HepG2 (cell line): Measurements from ENCODE around the gene CLEC19A.

Experiments
- BCLAF1 ChIP-seq: fragments of 450-650 bp; IDR thresholded peaks from 2 replicates; pipeline ENCODE4 v1.6.1; 2017; ENCODE audit warnings: mild to moderate bottlenecking
- CCAR2 ChIP-seq: fragments of 200-400 bp; formaldehyde crosslinking; optimal IDR thresholded peaks from 2 replicates; pipeline ENCODE3; 2018; ENCODE audit warnings: low read depth, mild to moderate bottlenecking, low read length, moderate library complexity
- DPF2 ChIP-seq: sonication (generic); formaldehyde crosslinking; IDR thresholded peaks from 2 replicates; pipeline ENCODE4 v1.4.0; 2020; ENCODE audit warnings: mild to moderate bottlenecking, low read depth, missing genetic modification reagents, borderline replicate concordance
- JUN ChIP-seq: sonication (generic); formaldehyde crosslinking; IDR thresholded peaks from 2 replicates; pipeline ENCODE4 v1.4.0; 2020; ENCODE audit warnings: mild to moderate bottlenecking, missing genetic modification reagents
- MAFK ChIP-seq, 2 experiments: IDR thresholded peaks in 1 of 2; conservative IDR thresholded peaks in 1 of 2; 2 replicates each; pipeline ENCODE4 v1.6.1; 2011; ENCODE audit warnings: improper control_type of control experiment in 2 of 2, low read length in 2 of 2
- POLR2AphosphoS5 ChIP-seq: IDR thresholded peaks from 2 replicates; pipeline ENCODE4 v1.6.1; 2012; ENCODE audit warnings: low read depth, low read length
- RFX3 ChIP-seq: IDR thresholded peaks from 2 replicates; pipeline ENCODE4 v1.6.1; 2016; ENCODE audit warnings: missing biosample characterization, missing genetic modification reagents
- ZNF24 ChIP-seq: fragments of 450-650 bp; IDR thresholded peaks from 2 replicates; pipeline ENCODE4 v1.6.1; 2017; ENCODE audit warnings: antibody characterized with exemption, mild to moderate bottlenecking
- TF ChIP-seq, protein P1 (sequence below): sonication (generic); formaldehyde crosslinking; IDR thresholded peaks from 2 replicates; pipeline ENCODE4 v1.4.0; 2020; ENCODE audit warnings: mild to moderate bottlenecking, missing genetic modification reagents
- TF ChIP-seq, protein P2 (sequence below): sonication (generic); formaldehyde crosslinking; IDR thresholded peaks from 2 replicates; pipeline ENCODE4 v1.5.0; 2020; ENCODE audit warnings: mild to moderate bottlenecking, missing genetic modification reagents, moderate library complexity
- TF ChIP-seq, protein P3 (sequence below): sonication (generic); formaldehyde crosslinking; IDR thresholded peaks from 2 replicates; pipeline ENCODE4 v1.4.0; 2020; ENCODE audit warnings: missing genetic modification reagents

GRCh38 chr16:19304750-19305149 lies 19.2 kb downstream of the CLEC19A start:
- TF ChIP-seq RFX3 (CRISPR knock-in tag) (no peak), ZNF24 (no peak), CCAR2 (no peak), JUN (CRISPR knock-in tag) (no peak), POLR2AphosphoS5 (no peak), DPF2 (no peak), MAFK (conservative IDR thresholded peaks at IDR 0.05 in 1 of 2, IDR thresholded peaks at IDR 0.05 in 1 of 2; ENCODE audit: low read length in 2 of 2) (no peak), BCLAF1 (no peak)
- TF ChIP-seq, protein P1, sequence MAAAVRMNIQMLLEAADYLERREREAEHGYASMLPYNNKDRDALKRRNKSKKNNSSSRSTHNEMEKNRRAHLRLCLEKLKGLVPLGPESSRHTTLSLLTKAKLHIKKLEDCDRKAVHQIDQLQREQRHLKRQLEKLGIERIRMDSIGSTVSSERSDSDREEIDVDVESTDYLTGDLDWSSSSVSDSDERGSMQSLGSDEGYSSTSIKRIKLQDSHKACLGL (CRISPR knock-in tag): no peak
- TF ChIP-seq, protein P2, sequence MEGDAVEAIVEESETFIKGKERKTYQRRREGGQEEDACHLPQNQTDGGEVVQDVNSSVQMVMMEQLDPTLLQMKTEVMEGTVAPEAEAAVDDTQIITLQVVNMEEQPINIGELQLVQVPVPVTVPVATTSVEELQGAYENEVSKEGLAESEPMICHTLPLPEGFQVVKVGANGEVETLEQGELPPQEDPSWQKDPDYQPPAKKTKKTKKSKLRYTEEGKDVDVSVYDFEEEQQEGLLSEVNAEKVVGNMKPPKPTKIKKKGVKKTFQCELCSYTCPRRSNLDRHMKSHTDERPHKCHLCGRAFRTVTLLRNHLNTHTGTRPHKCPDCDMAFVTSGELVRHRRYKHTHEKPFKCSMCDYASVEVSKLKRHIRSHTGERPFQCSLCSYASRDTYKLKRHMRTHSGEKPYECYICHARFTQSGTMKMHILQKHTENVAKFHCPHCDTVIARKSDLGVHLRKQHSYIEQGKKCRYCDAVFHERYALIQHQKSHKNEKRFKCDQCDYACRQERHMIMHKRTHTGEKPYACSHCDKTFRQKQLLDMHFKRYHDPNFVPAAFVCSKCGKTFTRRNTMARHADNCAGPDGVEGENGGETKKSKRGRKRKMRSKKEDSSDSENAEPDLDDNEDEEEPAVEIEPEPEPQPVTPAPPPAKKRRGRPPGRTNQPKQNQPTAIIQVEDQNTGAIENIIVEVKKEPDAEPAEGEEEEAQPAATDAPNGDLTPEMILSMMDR: no peak
- TF ChIP-seq, protein P3, sequence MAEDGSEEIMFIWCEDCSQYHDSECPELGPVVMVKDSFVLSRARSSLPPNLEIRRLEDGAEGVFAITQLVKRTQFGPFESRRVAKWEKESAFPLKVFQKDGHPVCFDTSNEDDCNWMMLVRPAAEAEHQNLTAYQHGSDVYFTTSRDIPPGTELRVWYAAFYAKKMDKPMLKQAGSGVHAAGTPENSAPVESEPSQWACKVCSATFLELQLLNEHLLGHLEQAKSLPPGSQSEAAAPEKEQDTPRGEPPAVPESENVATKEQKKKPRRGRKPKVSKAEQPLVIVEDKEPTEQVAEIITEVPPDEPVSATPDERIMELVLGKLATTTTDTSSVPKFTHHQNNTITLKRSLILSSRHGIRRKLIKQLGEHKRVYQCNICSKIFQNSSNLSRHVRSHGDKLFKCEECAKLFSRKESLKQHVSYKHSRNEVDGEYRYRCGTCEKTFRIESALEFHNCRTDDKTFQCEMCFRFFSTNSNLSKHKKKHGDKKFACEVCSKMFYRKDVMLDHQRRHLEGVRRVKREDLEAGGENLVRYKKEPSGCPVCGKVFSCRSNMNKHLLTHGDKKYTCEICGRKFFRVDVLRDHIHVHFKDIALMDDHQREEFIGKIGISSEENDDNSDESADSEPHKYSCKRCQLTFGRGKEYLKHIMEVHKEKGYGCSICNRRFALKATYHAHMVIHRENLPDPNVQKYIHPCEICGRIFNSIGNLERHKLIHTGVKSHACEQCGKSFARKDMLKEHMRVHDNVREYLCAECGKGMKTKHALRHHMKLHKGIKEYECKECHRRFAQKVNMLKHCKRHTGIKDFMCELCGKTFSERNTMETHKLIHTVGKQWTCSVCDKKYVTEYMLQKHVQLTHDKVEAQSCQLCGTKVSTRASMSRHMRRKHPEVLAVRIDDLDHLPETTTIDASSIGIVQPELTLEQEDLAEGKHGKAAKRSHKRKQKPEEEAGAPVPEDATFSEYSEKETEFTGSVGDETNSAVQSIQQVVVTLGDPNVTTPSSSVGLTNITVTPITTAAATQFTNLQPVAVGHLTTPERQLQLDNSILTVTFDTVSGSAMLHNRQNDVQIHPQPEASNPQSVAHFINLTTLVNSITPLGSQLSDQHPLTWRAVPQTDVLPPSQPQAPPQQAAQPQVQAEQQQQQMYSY: no peak
